Mesendoderm (in vitro differentiated cells): Measurements from ENCODE around the gene TRAF7.

ENCODE experiments used
- DNase-seq: peaks from one replicate; pipeline ENCODE4 v3.0.0; 2013
- H2AK5ac ChIP-seq: 2 replicates; pipeline ENCODE4 v1.6.1; 2013; ENCODE audit warnings: low read length, inconsistent platforms
- H2BK120ac ChIP-seq: 2 replicates; pipeline ENCODE4 v1.6.1; 2013; ENCODE audit warnings: low read depth, mild to moderate bottlenecking, low read length, moderate library complexity, mixed read lengths
- H2BK15ac ChIP-seq: replicated peaks from 2 replicates; pipeline ENCODE4 v1.6.1; 2013; ENCODE audit warnings: low read depth, mild to moderate bottlenecking, moderate library complexity
- H2BK5ac ChIP-seq: 2 replicates; pipeline ENCODE4 v1.6.1; 2013; ENCODE audit warnings: low read length, inconsistent platforms
- H3K18ac ChIP-seq: 2 replicates; pipeline ENCODE4 v1.6.1; 2013; ENCODE audit warnings: mild to moderate bottlenecking, low read length, mixed read lengths
- H3K23ac ChIP-seq: one replicate; pipeline ENCODE4 v1.6.1; 2013; ENCODE audit warnings: low read length
- H3K27ac ChIP-seq: 2 replicates; pipeline ENCODE4 v1.5.1; 2013; ENCODE audit warnings: low read depth, mild to moderate bottlenecking, inconsistent platforms, low read length, moderate library complexity
- H3K27me3 ChIP-seq: 2 replicates; pipeline ENCODE4 v1.6.1; 2013; ENCODE audit warnings: low read length, control low read depth, mild to moderate bottlenecking, inconsistent platforms; ENCODE audit not compliant: insufficient read depth, poor library complexity
- H3K36me3 ChIP-seq: 2 replicates; pipeline ENCODE4 v1.6.1; 2013; ENCODE audit warnings: low read length, inconsistent platforms; ENCODE audit not compliant: control insufficient read depth, insufficient read depth
- H3K4ac ChIP-seq: one replicate; pipeline ENCODE4 v1.6.1; 2013; ENCODE audit warnings: low read depth, mild to moderate bottlenecking, low read length, moderate library complexity
- H3K4me1 ChIP-seq: 2 replicates; pipeline ENCODE4 v1.6.1; 2013; ENCODE audit warnings: low read depth, low read length, inconsistent platforms; ENCODE audit not compliant: control insufficient read depth
- H3K4me2 ChIP-seq: 2 replicates; pipeline ENCODE4 v1.6.1; 2013; ENCODE audit warnings: low read length
- H3K4me3 ChIP-seq: 2 replicates; pipeline ENCODE4 v1.5.1; 2013; ENCODE audit warnings: mild to moderate bottlenecking, low read length
- H3K56ac ChIP-seq: one replicate; pipeline ENCODE4 v1.6.1; 2013; ENCODE audit warnings: low read length
- H3K79me1 ChIP-seq: 2 replicates; pipeline ENCODE4 v1.6.1; 2013; ENCODE audit warnings: low read length, inconsistent platforms
- H3K79me2 ChIP-seq: 2 replicates; pipeline ENCODE4 v1.6.1; 2013; ENCODE audit warnings: mild to moderate bottlenecking, low read length; ENCODE audit not compliant: control insufficient read depth, insufficient read depth
- H3K9ac ChIP-seq: 2 replicates; pipeline ENCODE4 v1.6.1; 2013; ENCODE audit warnings: low read length, inconsistent platforms
- H4K5ac ChIP-seq: one replicate; pipeline ENCODE4 v1.6.1; 2013; ENCODE audit warnings: low read length
- H4K8ac ChIP-seq: one replicate; pipeline ENCODE4 v1.6.1; 2013; ENCODE audit warnings: low read depth, mild to moderate bottlenecking, control low read depth, low read length, moderate library complexity
- WGBS: extraction: QIAGEN DNeasy Blood & Tissue Kit; methylation state at CpG from one replicate; pipeline ENCODE4 v1.1.7; 2013; ENCODE audit warnings: low lambda C conversion rate, missing lambda C conversion rate; ENCODE audit not compliant: insufficient coverage; ENCODE audit errors: extremely low coverage; 5-methylcytosine and 5-hydroxymethylcytosine counted together

TRAF7 gene

GRCh38 chr16:2151188-2152091 is 4.1 kb upstream of the TRAF7 start:
- H3K4me1 ChIP-seq = peaks cover 8% of the 10 kb centered on the region
- peaks cover 12% of the 10 kb centered on the region for H3K36me3 ChIP-seq
- no peak overlapping the region for H4K8ac ChIP-seq
- H3K23ac ChIP-seq = peak overlapping the region; percentile 31
- H3K27me3 ChIP-seq = no peaks in the 10 kb centered on the region
- peak overlapping the region; percentile 5 for H3K27ac ChIP-seq
- no peak overlapping the region for H2BK15ac ChIP-seq
- H3K56ac ChIP-seq = peak overlapping the region; percentile 87
- H4K5ac ChIP-seq = no peak overlapping the region
- no peak overlapping the region for H3K18ac ChIP-seq
- no peak overlapping the region for H3K4ac ChIP-seq
- H3K79me1 ChIP-seq = peaks cover 10% of the 10 kb centered on the region
- H3K9ac ChIP-seq = peak overlapping the region; percentile 99
- H2BK120ac ChIP-seq = no peak overlapping the region
- DNase-seq = peak; percentile 86
- H2AK5ac ChIP-seq = no peak overlapping the region
- no peak overlapping the region for H3K4me3 ChIP-seq
- H3K79me2 ChIP-seq = peaks cover 34% of the 10 kb centered on the region
- no CpG with 5 or more reads among the region's 13 CpGs for WGBS
- H2BK5ac ChIP-seq = no peak overlapping the region
- peak overlapping the region; percentile 30 for H3K4me2 ChIP-seq

DNA sequence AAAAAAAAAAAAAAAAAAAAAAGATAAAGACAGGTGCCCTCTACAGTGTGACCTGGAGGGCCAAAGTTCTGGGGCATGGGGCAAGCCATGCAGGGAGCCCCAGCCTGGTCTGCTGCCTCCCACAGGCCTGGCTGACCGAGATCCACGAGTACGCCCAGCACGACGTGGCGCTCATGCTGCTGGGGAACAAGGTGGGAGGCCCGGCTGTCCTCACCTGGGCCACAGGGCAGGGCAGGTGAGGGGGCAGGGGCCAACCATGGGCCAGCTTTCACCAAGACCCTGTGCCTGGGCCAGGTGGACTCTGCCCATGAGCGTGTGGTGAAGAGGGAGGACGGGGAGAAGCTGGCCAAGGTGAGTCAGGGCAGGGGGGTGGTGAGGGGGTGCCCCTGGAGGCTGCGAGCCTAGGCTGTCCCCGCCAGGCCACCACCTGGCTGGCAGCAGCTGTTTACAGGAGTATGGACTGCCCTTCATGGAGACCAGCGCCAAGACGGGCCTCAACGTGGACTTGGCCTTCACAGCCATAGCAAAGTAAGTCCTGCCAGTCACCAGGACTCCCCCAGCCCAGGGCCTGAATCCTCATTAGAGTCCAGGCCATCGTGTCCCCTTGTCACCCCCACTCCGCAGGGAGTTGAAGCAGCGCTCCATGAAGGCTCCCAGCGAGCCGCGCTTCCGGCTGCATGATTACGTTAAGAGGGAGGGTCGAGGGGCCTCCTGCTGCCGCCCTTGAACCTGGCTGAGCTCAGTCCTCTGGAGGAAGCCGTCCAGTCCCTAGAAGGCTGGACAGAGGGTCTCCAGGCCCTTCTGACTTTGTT is 2.7 kb upstream of the TRAF7 start:
- Histone ChIP-seq H3K27me3 (no peaks in the 10 kb centered on the region), H3K56ac (peak overlapping the region; percentile 87), H3K4me2 (peak overlapping the region; percentile 79), H4K5ac (no peak overlapping the region), H3K9ac (peak overlapping the region; percentile 99), H2BK120ac (no peak overlapping the region), H3K27ac (peak overlapping the region; percentile 18), H3K23ac (peak overlapping the region; percentile 83), H2BK5ac (peak overlapping the region; percentile 30), H3K36me3 (peaks cover 12% of the 10 kb centered on the region), H2AK5ac (no peak overlapping the region), H3K4me3 (peak overlapping the region; percentile 91), H3K79me1 (peaks cover 11% of the 10 kb centered on the region), H3K4ac (no peak overlapping the region), H2BK15ac (no peak overlapping the region), H3K4me1 (peaks cover 8% of the 10 kb centered on the region), H3K18ac (no peak overlapping the region), H3K79me2 (peaks cover 48% of the 10 kb centered on the region), H4K8ac (no peak overlapping the region)
- DNase-seq = peak; percentile 52
- WGBS = no CpG with 5 or more reads among the region's 25 CpGs

GRCh38 chr16:2154533-2155090 is 970 bp upstream of the TRAF7 start:
- Histone ChIP-seq H3K27ac (peak overlapping the region; percentile 39), H3K4me2 (peak overlapping the region; percentile 26), H3K79me1 (peaks cover 14% of the 10 kb centered on the region), H3K4me3 (peak overlapping the region; percentile 91), H3K18ac (peak overlapping the region; percentile 10), H2AK5ac (peak overlapping the region; percentile 78), H3K4ac (peak overlapping the region; percentile 46), H3K27me3 (no peaks in the 10 kb centered on the region), H3K4me1 (peaks cover 8% of the 10 kb centered on the region), H2BK15ac (no peak overlapping the region), H3K9ac (peak overlapping the region; percentile 99), H2BK120ac (no peak overlapping the region), H3K56ac (peak overlapping the region; percentile 87), H2BK5ac (peak overlapping the region; percentile 90), H3K36me3 (peaks cover 12% of the 10 kb centered on the region), H3K23ac (peak overlapping the region; percentile 54), H4K8ac (no peak overlapping the region), H3K79me2 (peaks cover 65% of the 10 kb centered on the region), H4K5ac (no peak overlapping the region)
- no peak for DNase-seq
- WGBS = no CpG with 5 or more reads among the region's 23 CpGs

DNA sequence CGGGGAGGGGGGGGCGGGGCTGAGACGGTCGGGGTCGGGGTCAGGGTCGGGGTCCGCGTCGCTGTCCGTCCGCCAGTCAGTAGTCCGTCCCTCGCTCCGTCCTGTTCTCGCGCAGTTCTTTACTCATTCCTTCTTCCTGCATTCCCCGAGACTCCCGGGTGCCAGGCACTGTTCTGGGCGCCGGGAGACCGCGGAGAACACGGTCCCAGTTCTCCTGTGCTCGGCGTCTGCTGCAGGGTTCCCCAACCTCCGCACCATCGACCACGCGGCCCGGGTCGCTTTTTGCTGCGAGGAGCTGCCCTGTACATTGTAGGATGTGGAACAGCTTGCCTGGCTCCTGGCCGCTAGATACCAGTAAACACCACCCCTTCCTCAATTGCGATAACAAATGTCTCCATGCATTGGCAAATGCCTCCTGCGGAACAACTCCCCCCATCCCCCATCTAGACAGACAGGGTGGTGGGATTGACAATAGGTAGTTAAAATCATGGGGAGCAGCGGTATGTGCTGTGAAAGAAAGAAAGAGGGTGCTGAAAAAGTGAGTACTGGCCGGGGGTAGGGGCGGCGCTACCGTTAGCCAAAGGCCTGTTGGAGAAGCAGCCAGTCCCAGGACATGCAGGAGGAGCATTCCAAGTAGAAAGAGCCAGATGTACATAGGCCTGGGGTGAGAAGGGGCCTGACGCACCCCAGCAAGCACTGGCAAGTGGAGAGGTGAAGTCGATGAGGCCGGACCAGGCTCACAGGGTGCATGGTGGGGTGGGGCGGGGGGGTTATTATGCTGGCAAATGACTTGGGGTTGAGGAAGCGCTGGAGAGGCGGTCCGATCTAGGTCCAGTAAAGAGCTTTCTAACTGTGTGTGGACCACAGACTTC is 631 bp downstream of the TRAF7 start:
- Histone ChIP-seq H3K56ac (peak overlapping the region; percentile 98), H3K4me1 (peaks cover 7% of the 10 kb centered on the region)
- no CpG with 5 or more reads among the region's 47 CpGs for WGBS

DNA sequence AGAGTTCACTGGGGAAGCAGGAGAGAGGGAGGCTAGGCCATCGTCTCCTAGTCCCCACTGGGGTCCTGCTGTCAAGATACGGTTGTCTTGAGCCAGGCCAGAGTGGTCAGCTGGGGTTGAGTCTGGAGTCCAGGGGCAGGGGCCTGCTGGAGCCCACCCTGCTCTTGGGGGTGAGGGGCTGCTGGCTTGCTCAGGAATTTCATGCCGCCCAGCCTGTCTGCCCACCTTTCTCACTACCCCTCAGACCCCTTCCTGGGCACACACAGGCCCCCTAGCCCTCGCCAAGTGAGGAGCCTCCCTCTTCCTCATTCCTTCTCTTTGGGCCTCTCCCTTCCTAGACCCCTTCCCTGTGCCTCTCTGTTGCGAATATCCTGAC is 1.3 kb downstream of the TRAF7 start:
- peak overlapping the region; percentile 95 for H3K4me2 ChIP-seq
- H3K18ac ChIP-seq = no peak overlapping the region
- H2BK15ac ChIP-seq = no peak overlapping the region
- H3K4me3 ChIP-seq = peak overlapping the region; percentile 96
- no peak overlapping the region for H3K27ac ChIP-seq
- peaks cover 84% of the 10 kb centered on the region for H3K79me2 ChIP-seq
- H3K56ac ChIP-seq = peak overlapping the region; percentile 98
- H2AK5ac ChIP-seq = no peak overlapping the region
- no peak overlapping the region for H2BK120ac ChIP-seq
- H3K23ac ChIP-seq = no peak overlapping the region
- peaks cover 16% of the 10 kb centered on the region for H3K79me1 ChIP-seq
- H4K5ac ChIP-seq = no peak overlapping the region
- DNase-seq = no peak
- H2BK5ac ChIP-seq = no peak overlapping the region
- no CpG with 5 or more reads among the region's 5 CpGs for WGBS
- H3K27me3 ChIP-seq = no peaks in the 10 kb centered on the region
- H3K36me3 ChIP-seq = peaks cover 11% of the 10 kb centered on the region
- peak overlapping the region; percentile 99 for H3K9ac ChIP-seq
- peaks cover 1% of the 10 kb centered on the region for H3K4me1 ChIP-seq
- H4K8ac ChIP-seq = no peak overlapping the region
- no peak overlapping the region for H3K4ac ChIP-seq

More for the DNA sequence above, 631 bp downstream of the TRAF7 start:
- Histone ChIP-seq H2BK5ac (peak overlapping the region; percentile 75), H3K79me1 (peaks cover 16% of the 10 kb centered on the region), H3K79me2 (peaks cover 78% of the 10 kb centered on the region), H3K4me2 (peak overlapping the region; percentile 95), H3K36me3 (peaks cover 12% of the 10 kb centered on the region), H3K23ac (peak overlapping the region; percentile 69), H3K9ac (peak overlapping the region; percentile 99), H2AK5ac (no peak overlapping the region), H3K4ac (peak overlapping the region; percentile 23), H4K8ac (no peak overlapping the region), H3K18ac (peak overlapping the region; percentile 56), H2BK120ac (no peak overlapping the region), H4K5ac (no peak overlapping the region), H2BK15ac (no peak overlapping the region), H3K27ac (peak overlapping the region; percentile 42), H3K27me3 (no peaks in the 10 kb centered on the region), H3K4me3 (peak overlapping the region; percentile 96)
- DNase-seq = peak; percentile 59
